Rectal smooth muscle tissue (tissue), 1 donor: ENCODE data around the gene ZNF488.

Experiments used
- H3K27ac ChIP-seq: one replicate; pipeline ENCODE4 v1.7.0; 2013; ENCODE audit warnings: low read depth, low read length, inconsistent platforms
- H3K27me3 ChIP-seq: one replicate; pipeline ENCODE4 v1.7.0; 2013; ENCODE audit warnings: low read length; ENCODE audit not compliant: control insufficient read depth, insufficient read depth
- H3K36me3 ChIP-seq: one replicate; pipeline ENCODE4 v1.7.0; 2013; ENCODE audit warnings: low read length; ENCODE audit not compliant: control insufficient read depth, insufficient read depth
- H3K4me1 ChIP-seq: one replicate; pipeline ENCODE4 v1.7.0; 2013; ENCODE audit warnings: low read length; ENCODE audit not compliant: control insufficient read depth, insufficient read depth
- H3K4me3 ChIP-seq: one replicate; pipeline ENCODE4 v1.7.0; 2013; ENCODE audit warnings: low read length
- H3K9ac ChIP-seq: one replicate; pipeline ENCODE4 v1.7.0; 2013; ENCODE audit warnings: low read length

The ZNF488 gene

GRCh38 chr10:47321521-47322195 lies 62.4 kb downstream of the ZNF488 start:
- no peak overlapping the region for H3K4me3 ChIP-seq
- no peaks in the 10 kb centered on the region for H3K27me3 ChIP-seq
- H3K36me3 ChIP-seq, result no peaks in the 10 kb centered on the region
- H3K27ac ChIP-seq, result no peak overlapping the region
- no peaks in the 10 kb centered on the region for H3K4me1 ChIP-seq
- no peak overlapping the region for H3K9ac ChIP-seq

GRCh38 chr10:47320812-47321211 lies 63.3 kb downstream of the ZNF488 start:
- Histone ChIP-seq H3K9ac (no peak overlapping the region), H3K4me1 (no peaks in the 10 kb centered on the region), H3K4me3 (no peak overlapping the region), H3K36me3 (no peaks in the 10 kb centered on the region), H3K27me3 (no peaks in the 10 kb centered on the region), H3K27ac (no peak overlapping the region)

GRCh38 chr10:47319784-47320183 lies 64.3 kb downstream of the ZNF488 start:
- Histone ChIP-seq H3K27me3 (no peaks in the 10 kb centered on the region), H3K4me3 (no peak overlapping the region), H3K27ac (no peak overlapping the region), H3K9ac (no peak overlapping the region), H3K4me1 (no peaks in the 10 kb centered on the region), H3K36me3 (no peaks in the 10 kb centered on the region)

GRCh38 chr10:47318706-47319105 lies 65.4 kb downstream of the ZNF488 start:
- Histone ChIP-seq H3K36me3 (no peaks in the 10 kb centered on the region), H3K27ac (no peak overlapping the region), H3K9ac (no peak overlapping the region), H3K27me3 (no peaks in the 10 kb centered on the region), H3K4me1 (no peaks in the 10 kb centered on the region), H3K4me3 (no peak overlapping the region)

GRCh38 chr10:47317251-47317650 lies 66.8 kb downstream of the ZNF488 start:
- Histone ChIP-seq H3K4me3 (no peak overlapping the region), H3K27me3 (no peaks in the 10 kb centered on the region), H3K36me3 (no peaks in the 10 kb centered on the region), H3K9ac (no peak overlapping the region), H3K4me1 (no peaks in the 10 kb centered on the region), H3K27ac (no peak overlapping the region)

- H3K4me1 ChIP-seq, result no peaks in the 10 kb centered on the region
- no peaks in the 10 kb centered on the region for H3K36me3 ChIP-seq
- H3K9ac ChIP-seq, result no peak overlapping the region
- H3K4me3 ChIP-seq, result no peak overlapping the region
- no peaks in the 10 kb centered on the region for H3K27me3 ChIP-seq
- H3K27ac ChIP-seq, result no peak overlapping the region
Measured at GRCh38 chr10:47316131-47316530, 68.0 kb downstream of the ZNF488 start.
